Parathyroid adenoma (tissue), 2 donors: ENCODE measurements around the gene RXFP4.

Experiments
- H2AFZ ChIP-seq: fragments of 300-600 bp; sonication (generic); one replicate; pipeline ENCODE4 v1.7.0; 2017; ENCODE audit warnings: antibody characterized with exemption, mild to moderate bottlenecking
- H3K27ac ChIP-seq: fragments of 300-600 bp; sonication (generic); one replicate; pipeline ENCODE4 v1.7.0; 2017
- H3K27me3 ChIP-seq: fragments of 300-600 bp; sonication (generic); one replicate; pipeline ENCODE4 v1.7.0; 2017; ENCODE audit warnings: low read length; ENCODE audit not compliant: control insufficient read depth, insufficient read depth
- H3K36me3 ChIP-seq: fragments of 300-600 bp; sonication (generic); one replicate; pipeline ENCODE4 v1.7.0; 2017; ENCODE audit warnings: low read length; ENCODE audit not compliant: control insufficient read depth, insufficient read depth
- H3K4me1 ChIP-seq: fragments of 300-600 bp; sonication (generic); one replicate; pipeline ENCODE4 v1.7.0; 2017; ENCODE audit warnings: control low read depth
- H3K4me2 ChIP-seq: fragments of 300-600 bp; sonication (generic); one replicate; pipeline ENCODE4 v1.7.0; 2017; ENCODE audit warnings: low read length
- H3K4me3 ChIP-seq: fragments of 300-600 bp; sonication (generic); one replicate; pipeline ENCODE4 v1.7.0; 2017; ENCODE audit warnings: low read depth, low read length
- H3K79me2 ChIP-seq: fragments of 300-600 bp; sonication (generic); one replicate; pipeline ENCODE4 v1.7.0; 2017; ENCODE audit warnings: control low read depth
- H3K9ac ChIP-seq: fragments of 300-600 bp; sonication (generic); one replicate; pipeline ENCODE4 v1.7.0; 2017; ENCODE audit warnings: mild to moderate bottlenecking
- H3K9me3 ChIP-seq: fragments of 300-600 bp; sonication (generic); one replicate; pipeline ENCODE4 v1.7.0; 2017; ENCODE audit warnings: low read length; ENCODE audit not compliant: control insufficient read depth
- TF ChIP-seq, protein P1 (sequence below): fragments of 300-600 bp; sonication (generic); IDR thresholded peaks from one replicate; pipeline ENCODE4 v1.7.0; 2017; ENCODE audit warnings: antibody characterized with exemption, mild to moderate bottlenecking
- donor health status: primary hyperparathyroidism.

The RXFP4 gene

DNA sequence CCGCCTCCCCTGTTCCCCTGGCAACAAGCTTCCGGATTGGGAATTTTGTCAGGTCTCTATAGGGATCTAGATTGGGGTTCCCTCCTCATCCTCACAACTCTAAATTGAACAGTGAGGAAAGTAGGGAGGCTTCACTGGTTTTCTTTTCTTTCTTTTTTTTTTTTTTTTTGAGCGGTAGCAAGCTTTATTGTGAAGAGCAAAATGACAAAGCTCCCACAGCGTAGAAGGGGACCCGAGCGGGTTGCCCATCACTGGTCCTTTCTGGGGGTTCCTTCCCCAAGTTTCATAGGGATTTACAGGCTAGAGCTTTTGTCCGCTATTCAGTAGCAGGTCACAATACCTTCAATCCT, 26.6 kb downstream of the RXFP4 start:
- no peaks in the 10 kb centered on the region for H3K79me2 ChIP-seq
- H3K9me3 ChIP-seq: no peaks in the 10 kb centered on the region
- no peak overlapping the region for H3K9ac ChIP-seq
- no peak overlapping the region for H3K4me3 ChIP-seq
- no peaks in the 10 kb centered on the region for H3K36me3 ChIP-seq
- no peaks in the 10 kb centered on the region for H3K4me1 ChIP-seq
- H2AFZ ChIP-seq: no peak overlapping the region
- no peak overlapping the region for H3K27ac ChIP-seq
- TF ChIP-seq, protein P1, sequence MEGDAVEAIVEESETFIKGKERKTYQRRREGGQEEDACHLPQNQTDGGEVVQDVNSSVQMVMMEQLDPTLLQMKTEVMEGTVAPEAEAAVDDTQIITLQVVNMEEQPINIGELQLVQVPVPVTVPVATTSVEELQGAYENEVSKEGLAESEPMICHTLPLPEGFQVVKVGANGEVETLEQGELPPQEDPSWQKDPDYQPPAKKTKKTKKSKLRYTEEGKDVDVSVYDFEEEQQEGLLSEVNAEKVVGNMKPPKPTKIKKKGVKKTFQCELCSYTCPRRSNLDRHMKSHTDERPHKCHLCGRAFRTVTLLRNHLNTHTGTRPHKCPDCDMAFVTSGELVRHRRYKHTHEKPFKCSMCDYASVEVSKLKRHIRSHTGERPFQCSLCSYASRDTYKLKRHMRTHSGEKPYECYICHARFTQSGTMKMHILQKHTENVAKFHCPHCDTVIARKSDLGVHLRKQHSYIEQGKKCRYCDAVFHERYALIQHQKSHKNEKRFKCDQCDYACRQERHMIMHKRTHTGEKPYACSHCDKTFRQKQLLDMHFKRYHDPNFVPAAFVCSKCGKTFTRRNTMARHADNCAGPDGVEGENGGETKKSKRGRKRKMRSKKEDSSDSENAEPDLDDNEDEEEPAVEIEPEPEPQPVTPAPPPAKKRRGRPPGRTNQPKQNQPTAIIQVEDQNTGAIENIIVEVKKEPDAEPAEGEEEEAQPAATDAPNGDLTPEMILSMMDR: no peak
- no peaks in the 10 kb centered on the region for H3K27me3 ChIP-seq
- no peak overlapping the region for H3K4me2 ChIP-seq

DNA sequence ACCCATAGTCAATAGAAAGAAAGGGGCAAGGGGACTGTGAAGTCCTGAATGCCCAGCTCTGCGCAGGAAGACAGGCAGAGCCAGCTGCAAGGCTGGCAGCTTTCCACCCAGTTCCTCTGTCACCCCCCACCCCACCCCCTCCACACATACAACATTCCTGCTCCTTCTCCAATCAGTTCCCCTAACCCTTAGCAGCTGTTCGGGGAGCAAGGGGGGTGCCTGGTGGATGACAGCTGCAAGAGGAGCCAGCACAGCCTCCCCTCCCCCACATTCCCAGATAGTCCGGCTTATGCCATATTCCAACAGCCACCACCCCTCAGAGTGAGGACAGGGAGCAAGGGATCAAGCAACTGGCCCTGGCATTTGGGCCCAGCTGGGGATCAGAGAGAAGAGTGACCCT, 27.2 kb downstream of the RXFP4 start:
- Histone ChIP-seq H2AFZ (no peak overlapping the region), H3K4me1 (no peaks in the 10 kb centered on the region), H3K36me3 (no peaks in the 10 kb centered on the region), H3K27ac (no peak overlapping the region), H3K9ac (no peak overlapping the region), H3K4me2 (no peak overlapping the region), H3K4me3 (no peak overlapping the region), H3K79me2 (no peaks in the 10 kb centered on the region), H3K27me3 (no peaks in the 10 kb centered on the region), H3K9me3 (no peaks in the 10 kb centered on the region)
- TF ChIP-seq, protein P1: no peak

DNA sequence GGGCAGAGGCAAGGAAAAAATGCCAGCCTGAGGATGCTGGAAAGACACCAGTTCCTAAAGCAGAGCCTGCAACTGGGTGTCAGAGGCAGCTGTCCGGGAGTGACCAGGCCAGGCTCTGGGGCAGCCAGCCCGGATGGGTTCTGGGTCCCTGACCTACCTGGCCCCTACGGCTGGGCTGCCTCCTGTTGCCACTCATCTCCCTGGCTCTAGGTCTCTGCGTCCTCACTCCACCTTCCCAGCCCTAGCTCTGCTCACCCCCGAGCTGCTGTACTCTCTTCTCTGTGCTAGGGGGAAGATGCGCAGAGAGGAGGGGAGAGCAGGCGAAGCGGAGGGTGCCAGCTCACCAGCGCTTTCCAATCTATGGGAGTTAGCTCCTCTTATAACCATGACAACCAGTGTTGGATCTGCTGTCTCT, 27.9 kb downstream of the RXFP4 start:
- Histone ChIP-seq H3K4me3 (no peak overlapping the region), H2AFZ (no peak overlapping the region), H3K79me2 (no peaks in the 10 kb centered on the region), H3K27ac (no peak overlapping the region), H3K4me1 (no peaks in the 10 kb centered on the region), H3K9me3 (no peaks in the 10 kb centered on the region), H3K27me3 (no peaks in the 10 kb centered on the region), H3K4me2 (no peak overlapping the region), H3K36me3 (no peaks in the 10 kb centered on the region), H3K9ac (no peak overlapping the region)
- TF ChIP-seq, protein P1: no peak

DNA sequence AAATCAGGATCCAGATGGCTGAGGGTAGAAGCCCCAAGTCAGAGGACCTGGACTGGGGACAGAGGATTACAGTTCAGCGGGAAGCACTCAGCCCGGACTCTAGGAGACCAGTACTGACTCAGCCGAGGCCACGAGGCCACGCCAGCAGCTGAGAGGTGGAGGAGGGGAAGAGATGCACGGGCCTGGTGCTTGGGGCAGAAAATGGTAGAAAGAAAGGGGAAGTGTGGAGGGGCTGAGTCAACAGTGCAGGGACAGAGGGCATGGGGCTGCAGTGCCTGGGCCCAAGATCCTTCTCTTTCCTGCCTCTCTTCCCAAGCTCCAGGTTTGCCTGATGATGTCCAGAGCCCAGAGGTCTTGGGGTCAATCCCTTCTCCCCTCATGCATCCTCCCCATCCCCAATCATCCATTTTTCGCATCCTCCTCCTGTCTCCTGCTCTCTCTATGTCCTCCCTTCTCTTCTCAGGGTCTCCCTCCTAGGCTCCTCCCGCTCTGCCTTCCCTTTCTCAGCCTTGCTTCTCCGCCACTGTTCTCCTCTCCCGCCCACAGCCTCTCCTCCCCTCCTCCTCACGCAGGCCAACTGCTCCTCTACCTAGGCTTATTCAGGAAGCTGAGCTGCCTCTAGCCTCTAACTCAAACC, 29.2 kb downstream of the RXFP4 start:
- H3K4me1 ChIP-seq: no peaks in the 10 kb centered on the region
- no peaks in the 10 kb centered on the region for H3K79me2 ChIP-seq
- TF ChIP-seq, protein P1: no peak
- H3K9ac ChIP-seq: no peak overlapping the region
- H3K27me3 ChIP-seq: no peaks in the 10 kb centered on the region
- no peaks in the 10 kb centered on the region for H3K36me3 ChIP-seq
- H3K27ac ChIP-seq: no peak overlapping the region
- no peaks in the 10 kb centered on the region for H3K9me3 ChIP-seq
- no peak overlapping the region for H3K4me3 ChIP-seq
- H2AFZ ChIP-seq: no peak overlapping the region
- H3K4me2 ChIP-seq: no peak overlapping the region
